Activated CD8-positive, alpha-beta memory T cell treated with anti-CD3 and anti-CD28 coated beads, Interleukin-2, amount 50 U/mL, for 1 hour (primary cell): ENCODE data around the gene SERPINE2.
"Not testable (repeated sequence)": the region's sequence is repeated elsewhere in the genome, so short reads cannot be mapped to it uniquely, and the experiment has no call there.

Source experiments
- DNase-seq: peaks from one replicate; pipeline ENCODE4 v3.0.0-alpha.2; 2020; ENCODE audit errors: extremely low read depth

The SERPINE2 gene

GRCh38 chr2:223943561-223944008 lies 95.5 kb downstream of the SERPINE2 start:
- DNase-seq: no peak

DNA sequence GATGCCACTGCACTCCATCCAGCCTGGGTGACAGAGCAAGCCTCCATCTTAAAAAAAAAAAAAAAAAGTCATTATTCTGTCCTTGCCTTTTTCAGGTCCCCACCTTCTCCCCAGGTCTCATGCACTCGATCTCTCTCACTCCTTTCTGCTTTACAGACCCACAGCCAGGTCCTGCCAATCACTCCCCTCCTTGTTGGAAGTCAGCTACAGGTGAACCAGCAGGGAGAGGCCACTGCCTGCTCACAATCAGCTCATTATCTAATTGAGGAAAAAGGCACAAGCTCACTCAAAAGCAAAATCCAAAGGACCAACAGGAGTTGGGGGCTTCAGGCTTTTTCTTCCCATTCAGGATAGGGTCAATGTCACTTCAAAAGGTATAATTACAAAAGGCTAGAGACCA lies 96.0 kb downstream of the SERPINE2 start:
- DNase-seq: no peak

- no peak for DNase-seq
These were observed 97.4 kb downstream of the SERPINE2 start for GRCh38 chr2:223941579-223942277.

GRCh38 chr2:223939438-223939837 lies 99.6 kb downstream of the SERPINE2 start:
- DNase-seq: not testable (repeated sequence)

DNA sequence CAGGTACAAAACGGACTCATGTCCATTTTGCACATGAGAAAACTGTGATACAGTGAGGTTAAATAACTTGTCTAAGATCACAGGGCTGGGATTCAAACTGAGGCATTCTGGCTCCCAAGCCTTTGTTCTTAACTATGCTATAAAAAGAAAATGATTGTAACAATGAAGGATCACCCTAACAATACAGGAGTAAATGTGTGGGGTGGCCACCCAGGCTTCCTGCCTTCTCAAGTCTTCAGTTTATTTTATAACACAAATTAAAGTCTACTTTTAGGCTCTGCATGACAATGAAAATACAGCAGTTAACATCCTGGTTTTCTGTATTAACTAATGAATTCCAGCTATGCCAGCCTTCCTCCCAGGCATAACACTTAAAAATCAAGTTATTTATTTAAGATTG lies 101.6 kb downstream of the SERPINE2 start:
- no peak for DNase-seq

- DNase-seq: no peak
These were observed 102.2 kb downstream of the SERPINE2 start for GRCh38 chr2:223936862-223937326.

GRCh38 chr2:223935459-223936125 lies 103.5 kb downstream of the SERPINE2 start:
- DNase-seq: no peak

GRCh38 chr2:223934870-223935269 lies 104.2 kb downstream of the SERPINE2 start:
- DNase-seq: no peak

- DNase-seq: no peak
These were observed 106.0 kb downstream of the SERPINE2 start for GRCh38 chr2:223932816-223933800.

- no peak for DNase-seq
These were observed 108.7 kb downstream of the SERPINE2 start for GRCh38 chr2:223930103-223930976.

- DNase-seq: no peak
These were observed 109.4 kb downstream of the SERPINE2 start for GRCh38 chr2:223929571-223930102.

DNA sequence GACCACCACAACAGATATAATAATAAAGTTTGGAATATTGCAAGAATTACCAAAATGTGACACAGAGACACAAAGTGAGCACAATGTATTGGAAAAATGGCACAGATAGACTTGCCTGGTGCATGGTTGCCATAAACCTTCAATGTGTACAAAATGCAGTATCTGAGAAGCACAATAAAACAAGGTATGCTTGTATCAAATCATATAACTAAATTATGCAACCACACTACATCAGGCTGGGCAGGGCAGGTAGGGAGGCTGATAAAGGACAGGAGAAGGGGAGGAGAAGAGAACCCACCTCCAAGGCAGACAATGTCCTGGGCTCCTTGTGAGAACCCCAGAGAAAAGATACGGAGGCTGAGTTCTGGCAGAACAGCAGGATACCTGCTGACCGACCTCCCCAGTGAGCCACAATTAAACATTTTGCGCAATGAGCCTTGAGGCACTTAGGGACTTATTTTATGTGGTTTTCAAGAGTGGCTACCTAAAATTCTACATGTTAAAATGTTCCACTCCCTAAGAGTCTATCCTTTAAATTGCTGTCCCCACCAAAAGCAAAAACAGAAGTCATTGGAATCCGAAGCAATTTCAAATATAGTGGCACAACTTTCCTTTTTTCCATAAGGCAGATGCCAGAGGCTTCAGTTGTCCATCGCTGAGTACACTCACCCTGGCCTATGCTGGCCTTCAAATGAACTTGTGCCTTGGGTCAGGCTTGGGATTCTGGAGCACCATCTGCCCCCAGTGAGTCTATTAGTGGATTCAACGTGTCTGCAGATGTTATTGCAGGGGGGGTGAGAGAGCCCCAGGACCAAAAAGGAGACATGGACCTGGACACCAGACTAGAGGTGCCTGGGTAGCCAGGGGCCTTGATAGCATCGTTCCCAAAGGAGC lies 110.7 kb downstream of the SERPINE2 start:
- no peak for DNase-seq

DNA sequence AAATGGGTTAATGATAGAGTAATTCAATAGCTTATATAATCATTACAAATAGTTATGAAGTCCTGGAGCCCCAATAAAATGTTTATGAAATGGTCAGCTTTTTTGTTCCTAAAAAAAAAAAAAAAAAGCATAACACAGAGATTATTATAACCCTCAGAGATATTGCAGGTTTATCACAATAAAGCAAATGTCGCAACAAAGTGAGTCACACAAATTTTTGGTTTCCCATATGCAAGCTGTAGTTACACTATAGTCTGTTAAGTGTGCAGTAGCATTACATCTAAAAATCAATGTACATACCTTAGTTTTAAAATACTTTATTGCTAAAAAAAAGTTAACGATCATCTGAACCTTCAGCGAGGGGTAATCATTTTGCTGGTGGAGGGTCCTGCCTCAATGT lies 114.0 kb downstream of the SERPINE2 start:
- no peak for DNase-seq
